Astrocyte of the cerebellum (primary cell): ENCODE data around the gene CTSO.

Source experiments
- DNase-seq: peaks from one replicate; pipeline ENCODE4 v3.0.0-alpha.2; 2011; ENCODE audit warnings: low read depth
- H3K4me3 ChIP-seq: 2 replicates; pipeline ENCODE4 v1.5.1; 2011; ENCODE audit warnings: mild to moderate bottlenecking, low read depth, low read length, moderate library complexity
- in situ Hi-C: cut with HindIII; loops from 2 replicates; pipeline ENCODE4 v1.10.0; 2017; ENCODE audit warnings: low sequenced_read_pairs
- TF ChIP-seq, protein P1 (sequence below): IDR thresholded peaks from 2 replicates; pipeline ENCODE4 v1.5.1; 2012; ENCODE audit warnings: low read length, low read depth, moderate library complexity, mild to moderate bottlenecking; ENCODE audit errors: missing control alignments

CTSO gene

GRCh38 chr4:155959417-155959816 is 5.8 kb upstream of the CTSO start:
- no peak for DNase-seq
- TF ChIP-seq, protein P1, sequence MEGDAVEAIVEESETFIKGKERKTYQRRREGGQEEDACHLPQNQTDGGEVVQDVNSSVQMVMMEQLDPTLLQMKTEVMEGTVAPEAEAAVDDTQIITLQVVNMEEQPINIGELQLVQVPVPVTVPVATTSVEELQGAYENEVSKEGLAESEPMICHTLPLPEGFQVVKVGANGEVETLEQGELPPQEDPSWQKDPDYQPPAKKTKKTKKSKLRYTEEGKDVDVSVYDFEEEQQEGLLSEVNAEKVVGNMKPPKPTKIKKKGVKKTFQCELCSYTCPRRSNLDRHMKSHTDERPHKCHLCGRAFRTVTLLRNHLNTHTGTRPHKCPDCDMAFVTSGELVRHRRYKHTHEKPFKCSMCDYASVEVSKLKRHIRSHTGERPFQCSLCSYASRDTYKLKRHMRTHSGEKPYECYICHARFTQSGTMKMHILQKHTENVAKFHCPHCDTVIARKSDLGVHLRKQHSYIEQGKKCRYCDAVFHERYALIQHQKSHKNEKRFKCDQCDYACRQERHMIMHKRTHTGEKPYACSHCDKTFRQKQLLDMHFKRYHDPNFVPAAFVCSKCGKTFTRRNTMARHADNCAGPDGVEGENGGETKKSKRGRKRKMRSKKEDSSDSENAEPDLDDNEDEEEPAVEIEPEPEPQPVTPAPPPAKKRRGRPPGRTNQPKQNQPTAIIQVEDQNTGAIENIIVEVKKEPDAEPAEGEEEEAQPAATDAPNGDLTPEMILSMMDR = no peak
- in situ Hi-C loops = no loop called here
- H3K4me3 ChIP-seq = no peak overlapping the region

GRCh38 chr4:155956461-155956860 is 2.8 kb upstream of the CTSO start:
- in situ Hi-C loops = no loop called here
- no peak overlapping the region for H3K4me3 ChIP-seq
- DNase-seq = no peak
- TF ChIP-seq, protein P1 = no peak

DNA sequence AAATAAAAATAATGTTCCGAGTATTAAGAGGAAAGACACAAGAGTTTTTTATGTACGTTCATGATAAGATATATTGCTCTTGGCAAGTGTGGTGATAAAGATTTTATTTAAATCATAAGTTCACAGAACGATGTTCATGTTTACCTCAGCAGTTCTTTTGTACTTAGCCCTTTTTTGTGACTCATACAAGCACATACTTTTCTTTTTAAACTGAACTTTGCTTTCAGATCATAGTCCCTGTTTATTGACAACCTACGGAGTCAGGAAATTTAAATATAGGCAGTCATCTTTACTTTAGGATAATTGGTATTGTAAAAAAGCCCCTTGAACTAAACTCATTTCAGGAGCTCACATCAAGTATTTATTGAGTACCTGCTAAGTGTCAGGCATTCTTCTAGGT is 1.3 kb upstream of the CTSO start:
- in situ Hi-C loops = no loop called here
- TF ChIP-seq, protein P1 = no peak
- H3K4me3 ChIP-seq = no peak overlapping the region
- no peak for DNase-seq

DNA sequence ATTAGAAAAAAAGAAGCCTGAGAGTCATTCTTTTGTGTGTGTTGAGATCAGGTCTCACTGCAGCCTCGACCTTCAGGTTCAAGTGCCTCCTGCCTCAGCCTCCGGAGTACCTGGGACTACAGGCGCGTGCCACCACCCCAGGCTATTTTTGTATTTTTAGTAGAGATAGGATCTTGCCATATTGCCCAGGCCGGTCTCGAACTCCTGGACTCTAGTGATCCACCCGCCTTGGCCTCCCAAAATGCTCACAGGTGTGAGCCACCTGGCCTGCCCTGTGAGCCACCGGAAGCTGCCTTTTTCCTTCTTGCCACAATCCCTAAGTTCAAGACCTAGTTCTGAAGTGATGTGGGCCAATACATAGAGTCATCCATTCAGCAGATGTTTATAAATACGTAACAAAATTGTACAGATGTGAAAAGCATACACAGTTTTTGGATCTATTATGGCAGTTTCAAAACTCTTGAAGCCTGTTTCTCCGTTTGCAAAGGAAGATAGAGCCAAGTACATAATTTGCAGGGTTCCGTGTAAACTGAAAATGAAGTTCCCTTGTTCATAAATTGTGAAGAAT is 536 bp upstream of the CTSO start:
- no peak for DNase-seq

GRCh38 chr4:155952501-155952901 is 1.2 kb downstream of the CTSO start:
- no peak for DNase-seq
- H3K4me3 ChIP-seq = peak overlapping the region; percentile 46

More for the DNA sequence above, 536 bp upstream of the CTSO start:
- TF ChIP-seq, protein P1 = no peak
- peak overlapping the region; percentile 46 for H3K4me3 ChIP-seq
- in situ Hi-C loops = no loop called here

DNA sequence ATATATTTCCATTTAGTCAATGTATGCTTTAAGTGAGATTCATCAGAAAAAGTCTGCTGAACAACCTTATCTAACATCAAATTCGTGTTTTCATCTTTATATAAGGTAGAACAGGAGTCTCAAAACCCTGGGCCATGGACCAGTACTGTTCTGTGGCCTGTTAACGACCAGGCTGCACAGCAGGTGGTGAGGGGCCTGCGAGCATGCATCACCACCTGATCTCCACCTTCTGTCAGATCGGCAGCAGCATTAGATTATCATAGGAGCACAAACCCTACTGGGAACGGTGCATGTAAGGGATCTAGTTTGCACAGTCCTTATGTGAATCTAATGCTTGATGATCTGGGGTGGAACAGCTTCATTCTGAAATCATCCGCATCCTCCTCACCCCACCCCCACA is 3.2 kb downstream of the CTSO start:
- TF ChIP-seq, protein P1 = no peak
- in situ Hi-C loops = no loop called here
- no peak for DNase-seq
- H3K4me3 ChIP-seq = no peak overlapping the region

More at GRCh38 chr4:155952501-155952901, 1.2 kb downstream of the CTSO start:
- in situ Hi-C loops = no loop called here
- TF ChIP-seq, protein P1 = no peak

- in situ Hi-C loops = no loop called here
- DNase-seq = peak; percentile 55
- TF ChIP-seq, protein P1 = no peak
- no peak overlapping the region for H3K4me3 ChIP-seq
These were observed 5.1 kb downstream of the CTSO start for GRCh38 chr4:155948541-155948940.
